ENCODE measurements around the gene GUCA2B.

The GUCA2B gene

DNA sequence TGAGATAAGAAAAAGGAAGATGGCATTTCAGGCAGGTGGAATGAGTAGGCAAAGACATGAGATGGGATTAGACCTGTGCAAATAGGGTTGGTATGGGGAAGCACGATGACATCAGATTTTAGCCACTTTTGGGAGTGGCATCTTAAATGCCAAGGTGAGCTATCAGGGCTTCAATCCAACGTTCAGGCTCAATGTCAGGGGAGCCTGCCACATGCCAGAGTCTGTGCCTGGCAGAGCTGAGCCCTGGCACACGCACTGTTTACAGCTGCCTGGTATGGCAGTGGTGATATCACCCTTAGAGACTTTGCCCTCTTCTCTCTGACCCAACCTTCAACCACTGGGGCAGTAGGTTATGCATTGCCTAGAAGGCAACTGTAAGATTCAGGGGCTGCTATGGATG lies 1.1 kb upstream of the GUCA2B start:
- CTCF ChIA-PET = interaction anchor here (1.6 to 9.9 kb wide), 2 partner anchors 22 to 226 kb away, joined by 3 to 60 read pairs; no protein-coding TSS in a partner anchor
- POLR2A ChIA-PET = no interaction called here

GRCh38 chr1:42153624-42154023 lies 414 bp downstream of the GUCA2B start:
- POLR2A ChIA-PET = no interaction called here
- no peak for DNase-seq (ENCODE audit: extremely low spot score)
- CTCF ChIA-PET = interaction anchor here (9.9 kb wide), 1 partner anchor 20 kb away, joined by 60 read pairs; no protein-coding TSS in a partner anchor

More for the DNA sequence above, 1.1 kb upstream of the GUCA2B start:
- TF ChIP-seq CTCF (IDR thresholded peaks at IDR 0.05; ENCODE audit: control extremely low read depth, extremely low read depth, low read depth, missing control alignments) = no peak
- no peak for DNase-seq (ENCODE audit: extremely low spot score)

GRCh38 chr1:42154685-42155084 lies 1.5 kb downstream of the GUCA2B start:
- CTCF ChIA-PET = interaction anchor here (1.6 to 9.9 kb wide), 2 partner anchors 7 to 19 kb away, joined by 4 to 60 read pairs; no protein-coding TSS in a partner anchor

More at GRCh38 chr1:42153624-42154023, 414 bp downstream of the GUCA2B start:
- TF ChIP-seq CTCF (IDR thresholded peaks at IDR 0.05; ENCODE audit: control extremely low read depth, extremely low read depth, low read depth, missing control alignments) = no peak

GRCh38 chr1:42155362-42155761 lies 2.2 kb downstream of the GUCA2B start:
- CTCF ChIA-PET = interaction anchor here (1.6 to 9.9 kb wide), 2 partner anchors 8 to 18 kb away, joined by 4 to 60 read pairs; no protein-coding TSS in a partner anchor
- no peak for DNase-seq (ENCODE audit: extremely low spot score)
- POLR2A ChIA-PET = no interaction called here
- no peak for TF ChIP-seq CTCF (IDR thresholded peaks at IDR 0.05; ENCODE audit: control extremely low read depth, extremely low read depth, low read depth, missing control alignments)

More at GRCh38 chr1:42154685-42155084, 1.5 kb downstream of the GUCA2B start:
- POLR2A ChIA-PET = no interaction called here
- TF ChIP-seq CTCF (IDR thresholded peaks at IDR 0.05; ENCODE audit: control extremely low read depth, extremely low read depth, low read depth, missing control alignments) = no peak
- no peak for DNase-seq (ENCODE audit: extremely low spot score)

GRCh38 chr1:42157667-42158066 lies 4.5 kb downstream of the GUCA2B start:
- no peak for TF ChIP-seq CTCF (IDR thresholded peaks at IDR 0.05; ENCODE audit: control extremely low read depth, extremely low read depth, low read depth, missing control alignments)
- ChIA-PET POLR2A (no interaction called here), CTCF (interaction anchor here (1.0 to 9.9 kb wide), 3 partner anchors 12 to 642 kb away, joined by 3 to 60 read pairs (median 3); no protein-coding TSS in a partner anchor)
- DNase-seq (ENCODE audit: extremely low spot score) = no peak

- POLR2A ChIA-PET = no interaction called here
These were observed 5.0 kb downstream of the GUCA2B start for GRCh38 chr1:42158189-42158588.

More at GRCh38 chr1:42158189-42158588, 5.0 kb downstream of the GUCA2B start:
- no peak for DNase-seq (ENCODE audit: extremely low spot score)
- TF ChIP-seq CTCF (IDR thresholded peaks at IDR 0.05; ENCODE audit: control extremely low read depth, extremely low read depth, low read depth, missing control alignments) = no peak
- CTCF ChIA-PET = interaction anchor here (1.0 to 9.9 kb wide), 4 partner anchors 12 to 642 kb away, joined by 3 to 60 read pairs (median 9); no protein-coding TSS in a partner anchor
